ENCODE results near the gene TCTA.

DNA sequence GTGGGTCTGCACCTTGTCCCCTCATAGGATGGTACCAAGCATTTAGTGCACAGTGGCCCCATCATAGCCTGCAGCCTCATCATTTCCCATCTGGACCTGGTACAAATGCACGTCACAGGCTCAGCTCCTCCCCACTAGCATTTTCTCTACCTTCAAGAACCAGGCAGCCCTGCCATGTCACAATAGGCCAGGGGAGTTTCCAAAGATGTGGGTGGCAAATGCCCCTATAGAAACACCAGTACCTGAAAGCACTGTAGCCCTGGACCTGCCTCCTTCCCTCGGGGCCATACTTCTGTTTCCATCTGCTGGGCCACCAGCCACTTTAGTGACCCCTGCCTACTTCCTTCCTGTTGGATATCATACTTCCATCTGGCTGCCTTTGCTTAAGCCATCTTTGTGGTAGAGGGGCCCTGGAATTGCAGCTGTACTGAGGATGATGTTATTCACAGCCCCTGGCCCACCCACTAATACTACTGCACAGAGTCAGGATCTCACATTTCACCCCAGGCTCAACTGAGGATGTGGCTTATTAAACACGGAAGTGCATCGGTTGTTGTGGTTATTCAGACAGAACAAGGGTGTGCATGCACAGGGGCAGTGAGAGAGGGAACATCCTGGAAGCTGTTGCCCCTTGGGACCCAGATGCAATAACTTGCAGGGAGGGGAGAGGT lies 3.8 kb downstream of the TCTA start:
- TF ChIP-seq, protein P1, sequence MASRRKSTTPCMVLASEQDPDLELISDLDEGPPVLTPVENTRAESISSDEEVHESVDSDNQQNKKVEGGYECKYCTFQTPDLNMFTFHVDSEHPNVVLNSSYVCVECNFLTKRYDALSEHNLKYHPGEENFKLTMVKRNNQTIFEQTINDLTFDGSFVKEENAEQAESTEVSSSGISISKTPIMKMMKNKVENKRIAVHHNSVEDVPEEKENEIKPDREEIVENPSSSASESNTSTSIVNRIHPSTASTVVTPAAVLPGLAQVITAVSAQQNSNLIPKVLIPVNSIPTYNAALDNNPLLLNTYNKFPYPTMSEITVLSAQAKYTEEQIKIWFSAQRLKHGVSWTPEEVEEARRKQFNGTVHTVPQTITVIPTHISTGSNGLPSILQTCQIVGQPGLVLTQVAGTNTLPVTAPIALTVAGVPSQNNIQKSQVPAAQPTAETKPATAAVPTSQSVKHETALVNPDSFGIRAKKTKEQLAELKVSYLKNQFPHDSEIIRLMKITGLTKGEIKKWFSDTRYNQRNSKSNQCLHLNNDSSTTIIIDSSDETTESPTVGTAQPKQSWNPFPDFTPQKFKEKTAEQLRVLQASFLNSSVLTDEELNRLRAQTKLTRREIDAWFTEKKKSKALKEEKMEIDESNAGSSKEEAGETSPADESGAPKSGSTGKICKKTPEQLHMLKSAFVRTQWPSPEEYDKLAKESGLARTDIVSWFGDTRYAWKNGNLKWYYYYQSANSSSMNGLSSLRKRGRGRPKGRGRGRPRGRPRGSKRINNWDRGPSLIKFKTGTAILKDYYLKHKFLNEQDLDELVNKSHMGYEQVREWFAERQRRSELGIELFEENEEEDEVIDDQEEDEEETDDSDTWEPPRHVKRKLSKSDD (conservative IDR thresholded peaks at IDR 0.05; ENCODE audit: low read length), result no peak
- TF ChIP-seq RAD21 (CRISPR knock-in tag; conservative IDR thresholded peaks at IDR 0.05 in 1 of 2, IDR thresholded peaks at IDR 0.05 in 1 of 2), result no peak
- TF ChIP-seq POLR2A (conservative IDR thresholded peaks at IDR 0.05), result no peak
- TF ChIP-seq, protein P2, sequence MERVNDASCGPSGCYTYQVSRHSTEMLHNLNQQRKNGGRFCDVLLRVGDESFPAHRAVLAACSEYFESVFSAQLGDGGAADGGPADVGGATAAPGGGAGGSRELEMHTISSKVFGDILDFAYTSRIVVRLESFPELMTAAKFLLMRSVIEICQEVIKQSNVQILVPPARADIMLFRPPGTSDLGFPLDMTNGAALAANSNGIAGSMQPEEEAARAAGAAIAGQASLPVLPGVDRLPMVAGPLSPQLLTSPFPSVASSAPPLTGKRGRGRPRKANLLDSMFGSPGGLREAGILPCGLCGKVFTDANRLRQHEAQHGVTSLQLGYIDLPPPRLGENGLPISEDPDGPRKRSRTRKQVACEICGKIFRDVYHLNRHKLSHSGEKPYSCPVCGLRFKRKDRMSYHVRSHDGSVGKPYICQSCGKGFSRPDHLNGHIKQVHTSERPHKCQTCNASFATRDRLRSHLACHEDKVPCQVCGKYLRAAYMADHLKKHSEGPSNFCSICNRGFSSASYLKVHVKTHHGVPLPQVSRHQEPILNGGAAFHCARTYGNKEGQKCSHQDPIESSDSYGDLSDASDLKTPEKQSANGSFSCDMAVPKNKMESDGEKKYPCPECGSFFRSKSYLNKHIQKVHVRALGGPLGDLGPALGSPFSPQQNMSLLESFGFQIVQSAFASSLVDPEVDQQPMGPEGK (CRISPR knock-in tag; IDR thresholded peaks at IDR 0.05; ENCODE audit: borderline replicate concordance), result no peak
- no peak for TF ChIP-seq ZSCAN32 (CRISPR knock-in tag; IDR thresholded peaks at IDR 0.05)

Data from K562 (cell line).